GM23338 (cell line): Measurements from ENCODE around the gene DNAJC6. TPM values are rescaled to one million over a fixed set of nuclear protein-coding genes. Genes with fewer than 3 reads are reported as not detected.

Experiments
- ATAC-seq: fragments of 200-7000 bp; cut with Tn5 transposase; 3 replicates; pipeline ENCODE4 v1.9.1; 2020
- DNase-seq: peaks from one replicate; pipeline ENCODE4 v3.0.0-alpha.2; 2015; ENCODE audit warnings: low spot score
- H2AFZ ChIP-seq: fragments of 200-600 bp; sonication (generic); 2 replicates; pipeline ENCODE4 v1.8.0; 2016; ENCODE audit warnings: antibody characterized with exemption, mild to moderate bottlenecking, moderate library complexity
- H3F3A ChIP-seq: fragments of 200-600 bp; sonication (generic); replicated peaks from 2 replicates; pipeline ENCODE4 v1.8.0; 2017; ENCODE audit warnings: antibody characterized with exemption, mixed run types, low read depth
- H3K27ac ChIP-seq: fragments of 200-600 bp; sonication (generic); 2 replicates; pipeline ENCODE4 v1.6.1; 2016; ENCODE audit warnings: low read depth
- H3K27me3 ChIP-seq: fragments of 200-600 bp; sonication (generic); 2 replicates; pipeline ENCODE4 v1.8.0; 2016; ENCODE audit warnings: mild to moderate bottlenecking, mixed run types, moderate library complexity; ENCODE audit not compliant: insufficient read depth
- H3K36me3 ChIP-seq: fragments of 200-600 bp; sonication (generic); 2 replicates; pipeline ENCODE4 v1.8.0; 2016; ENCODE audit warnings: mild to moderate bottlenecking; ENCODE audit not compliant: insufficient read depth
- H3K4me1 ChIP-seq: fragments of 200-600 bp; sonication (generic); 2 replicates; pipeline ENCODE4 v1.8.0; 2016; ENCODE audit warnings: mild to moderate bottlenecking, moderate library complexity; ENCODE audit not compliant: insufficient read depth
- H3K4me2 ChIP-seq: fragments of 200-600 bp; sonication (generic); 2 replicates; pipeline ENCODE4 v1.7.1; 2017; ENCODE audit warnings: mixed run types
- H3K4me3 ChIP-seq: fragments of 200-600 bp; sonication (generic); 2 replicates; pipeline ENCODE4 v1.6.1; 2016; ENCODE audit warnings: mixed run types
- H3K79me2 ChIP-seq: fragments of 200-600 bp; sonication (generic); replicated peaks from 2 replicates; pipeline ENCODE4 v1.8.0; 2017; ENCODE audit warnings: mild to moderate bottlenecking; ENCODE audit not compliant: insufficient read depth
- H3K9me2 ChIP-seq: fragments of 200-600 bp; sonication (generic); 2 replicates; pipeline ENCODE4 v1.8.0; 2017; ENCODE audit not compliant: insufficient read depth
- H4K20me1 ChIP-seq: fragments of 200-600 bp; sonication (generic); replicated peaks from 2 replicates; pipeline ENCODE4 v1.8.0; 2017; ENCODE audit warnings: mild to moderate bottlenecking; ENCODE audit not compliant: insufficient read depth
- H3K27ac Mint-ChIP-seq: 2 replicates; pipeline ENCODE4 v1.8.0; 2020; ENCODE audit warnings: inconsistent platforms, mild to moderate bottlenecking, moderate library complexity, mixed read lengths
- H3K27me3 Mint-ChIP-seq: 3 replicates; pipeline ENCODE4 v1.8.0; 2022; ENCODE audit warnings: low read depth, mild to moderate bottlenecking, moderate library complexity, mixed read lengths, inconsistent platforms; ENCODE audit not compliant: insufficient read depth, poor library complexity
- H3K36me3 Mint-ChIP-seq: 3 replicates; pipeline ENCODE4 v1.8.0; 2021; ENCODE audit warnings: low read depth, mild to moderate bottlenecking, inconsistent platforms, moderate library complexity, mixed read lengths
- H3K4me1 Mint-ChIP-seq: 3 replicates; pipeline ENCODE4 v1.8.0; 2020; ENCODE audit warnings: mild to moderate bottlenecking, inconsistent platforms, mixed read lengths
- H3K4me3 Mint-ChIP-seq: 3 replicates; pipeline ENCODE4 v1.8.0; 2021; ENCODE audit warnings: moderate library complexity, mild to moderate bottlenecking, inconsistent platforms, mixed read lengths
- H3K9me3 Mint-ChIP-seq: 3 replicates; pipeline ENCODE4 v1.8.0; 2020; ENCODE audit warnings: moderate library complexity, mild to moderate bottlenecking, inconsistent platforms, mixed read lengths
- CREB1 ChIP-seq: fragments of 250-450 bp; sonication (Bioruptor Pico); IDR thresholded peaks from 2 replicates; pipeline ENCODE4 v1.5.0; 2020; ENCODE audit warnings: low read depth, mild to moderate bottlenecking, moderate library complexity
- ETS1 ChIP-seq: IDR thresholded peaks from 2 replicates; pipeline ENCODE4 v1.6.1; 2016; ENCODE audit warnings: antibody characterized with exemption
- EZH2 ChIP-seq: fragments of 200-600 bp; sonication (generic); IDR thresholded peaks from one replicate; pipeline ENCODE4 v1.8.0; 2017; ENCODE audit warnings: antibody characterized with exemption, mild to moderate bottlenecking, low read depth; ENCODE audit not compliant: unreplicated experiment
- EZH2phosphoT487 ChIP-seq: fragments of 200-600 bp; sonication (generic); IDR thresholded peaks from one replicate; pipeline ENCODE4 v1.8.1; 2018; ENCODE audit warnings: antibody characterized with exemption; ENCODE audit not compliant: unreplicated experiment
- JUNB ChIP-seq: IDR thresholded peaks from one replicate; pipeline ENCODE4 v1.6.1; 2016; ENCODE audit warnings: antibody characterized with exemption; ENCODE audit not compliant: unreplicated experiment
- NANOG ChIP-seq: IDR thresholded peaks from 2 replicates; pipeline ENCODE4 v1.6.1; 2016; ENCODE audit warnings: antibody characterized with exemption, borderline replicate concordance
- POLR2AphosphoS5 ChIP-seq: IDR thresholded peaks from 2 replicates; pipeline ENCODE4 v1.6.1; 2016; ENCODE audit warnings: antibody characterized with exemption, low read depth
- REST ChIP-seq: IDR thresholded peaks from one replicate; pipeline ENCODE4 v1.6.1; 2018; ENCODE audit warnings: antibody characterized with exemption; ENCODE audit not compliant: unreplicated experiment
- STAT1 ChIP-seq: IDR thresholded peaks from one replicate; pipeline ENCODE4 v1.6.1; 2016; ENCODE audit warnings: antibody characterized with exemption; ENCODE audit not compliant: unreplicated experiment
- ZNF114 ChIP-seq: fragments of 250-450 bp; sonication (Bioruptor Pico); IDR thresholded peaks from 2 replicates; pipeline ENCODE4 v1.5.0; 2020; ENCODE audit warnings: mild to moderate bottlenecking, moderate library complexity
- ZNF331 ChIP-seq: fragments of 250-450 bp; sonication (Bioruptor Pico); IDR thresholded peaks from 2 replicates; pipeline ENCODE4 v1.5.0; 2020; ENCODE audit warnings: low read depth, mild to moderate bottlenecking, moderate library complexity
- polyA plus RNA-seq: library from polyadenylated mRNA; unstranded; fragments of >200 nt; fragmentation: Nextera tagmentation; extraction: Ambion mirVana; gene quantifications from 2 replicates; pipeline ENCODE4 v1.2.1, GENCODE V29; 2016
- total RNA-seq: library from RNA; depleted of rRNA; stranded (reverse); fragments of >200 nt; shearing (Covaris generic); gene quantifications from 2 replicates; pipeline ENCODE4 v1.2.3, GENCODE V29; 2014
- TF ChIP-seq, protein P1 (sequence below): fragments of 250-450 bp; sonication (Bioruptor Pico); IDR thresholded peaks from 2 replicates; pipeline ENCODE4 v1.5.0; 2020; ENCODE audit warnings: mild to moderate bottlenecking, moderate library complexity
- TF ChIP-seq, protein P2 (sequence below), 2 experiments: fragments of 200-600 bp in 1 of 2; sonication (generic) in 1 of 2; conservative IDR thresholded peaks; 2 replicates each; pipeline versions ENCODE4 v1.5.1 to v1.6.1; 2016 to 2017; ENCODE audit warnings: antibody characterized with exemption in 2 of 2, low read depth in 2 of 2, mild to moderate bottlenecking in 2 of 2, moderate library complexity in 1 of 2

DNAJC6 gene
- total and polyA plus RNA-seq, 2 experiments from 2014 or later, result 2.4 to 7.4 TPM

GRCh38 chr1:65360648-65361047 is 51.3 kb downstream of the DNAJC6 start:
- TF ChIP-seq EZH2 (no peak), NANOG (no peak), REST (no peak), ZNF331 (CRISPR knock-in tag) (no peak), ETS1 (no peak), CREB1 (CRISPR knock-in tag) (no peak), JUNB (no peak), STAT1 (no peak), POLR2AphosphoS5 (no peak), ZNF114 (CRISPR knock-in tag) (no peak), EZH2phosphoT487 (no peak)
- TF ChIP-seq, protein P1, sequence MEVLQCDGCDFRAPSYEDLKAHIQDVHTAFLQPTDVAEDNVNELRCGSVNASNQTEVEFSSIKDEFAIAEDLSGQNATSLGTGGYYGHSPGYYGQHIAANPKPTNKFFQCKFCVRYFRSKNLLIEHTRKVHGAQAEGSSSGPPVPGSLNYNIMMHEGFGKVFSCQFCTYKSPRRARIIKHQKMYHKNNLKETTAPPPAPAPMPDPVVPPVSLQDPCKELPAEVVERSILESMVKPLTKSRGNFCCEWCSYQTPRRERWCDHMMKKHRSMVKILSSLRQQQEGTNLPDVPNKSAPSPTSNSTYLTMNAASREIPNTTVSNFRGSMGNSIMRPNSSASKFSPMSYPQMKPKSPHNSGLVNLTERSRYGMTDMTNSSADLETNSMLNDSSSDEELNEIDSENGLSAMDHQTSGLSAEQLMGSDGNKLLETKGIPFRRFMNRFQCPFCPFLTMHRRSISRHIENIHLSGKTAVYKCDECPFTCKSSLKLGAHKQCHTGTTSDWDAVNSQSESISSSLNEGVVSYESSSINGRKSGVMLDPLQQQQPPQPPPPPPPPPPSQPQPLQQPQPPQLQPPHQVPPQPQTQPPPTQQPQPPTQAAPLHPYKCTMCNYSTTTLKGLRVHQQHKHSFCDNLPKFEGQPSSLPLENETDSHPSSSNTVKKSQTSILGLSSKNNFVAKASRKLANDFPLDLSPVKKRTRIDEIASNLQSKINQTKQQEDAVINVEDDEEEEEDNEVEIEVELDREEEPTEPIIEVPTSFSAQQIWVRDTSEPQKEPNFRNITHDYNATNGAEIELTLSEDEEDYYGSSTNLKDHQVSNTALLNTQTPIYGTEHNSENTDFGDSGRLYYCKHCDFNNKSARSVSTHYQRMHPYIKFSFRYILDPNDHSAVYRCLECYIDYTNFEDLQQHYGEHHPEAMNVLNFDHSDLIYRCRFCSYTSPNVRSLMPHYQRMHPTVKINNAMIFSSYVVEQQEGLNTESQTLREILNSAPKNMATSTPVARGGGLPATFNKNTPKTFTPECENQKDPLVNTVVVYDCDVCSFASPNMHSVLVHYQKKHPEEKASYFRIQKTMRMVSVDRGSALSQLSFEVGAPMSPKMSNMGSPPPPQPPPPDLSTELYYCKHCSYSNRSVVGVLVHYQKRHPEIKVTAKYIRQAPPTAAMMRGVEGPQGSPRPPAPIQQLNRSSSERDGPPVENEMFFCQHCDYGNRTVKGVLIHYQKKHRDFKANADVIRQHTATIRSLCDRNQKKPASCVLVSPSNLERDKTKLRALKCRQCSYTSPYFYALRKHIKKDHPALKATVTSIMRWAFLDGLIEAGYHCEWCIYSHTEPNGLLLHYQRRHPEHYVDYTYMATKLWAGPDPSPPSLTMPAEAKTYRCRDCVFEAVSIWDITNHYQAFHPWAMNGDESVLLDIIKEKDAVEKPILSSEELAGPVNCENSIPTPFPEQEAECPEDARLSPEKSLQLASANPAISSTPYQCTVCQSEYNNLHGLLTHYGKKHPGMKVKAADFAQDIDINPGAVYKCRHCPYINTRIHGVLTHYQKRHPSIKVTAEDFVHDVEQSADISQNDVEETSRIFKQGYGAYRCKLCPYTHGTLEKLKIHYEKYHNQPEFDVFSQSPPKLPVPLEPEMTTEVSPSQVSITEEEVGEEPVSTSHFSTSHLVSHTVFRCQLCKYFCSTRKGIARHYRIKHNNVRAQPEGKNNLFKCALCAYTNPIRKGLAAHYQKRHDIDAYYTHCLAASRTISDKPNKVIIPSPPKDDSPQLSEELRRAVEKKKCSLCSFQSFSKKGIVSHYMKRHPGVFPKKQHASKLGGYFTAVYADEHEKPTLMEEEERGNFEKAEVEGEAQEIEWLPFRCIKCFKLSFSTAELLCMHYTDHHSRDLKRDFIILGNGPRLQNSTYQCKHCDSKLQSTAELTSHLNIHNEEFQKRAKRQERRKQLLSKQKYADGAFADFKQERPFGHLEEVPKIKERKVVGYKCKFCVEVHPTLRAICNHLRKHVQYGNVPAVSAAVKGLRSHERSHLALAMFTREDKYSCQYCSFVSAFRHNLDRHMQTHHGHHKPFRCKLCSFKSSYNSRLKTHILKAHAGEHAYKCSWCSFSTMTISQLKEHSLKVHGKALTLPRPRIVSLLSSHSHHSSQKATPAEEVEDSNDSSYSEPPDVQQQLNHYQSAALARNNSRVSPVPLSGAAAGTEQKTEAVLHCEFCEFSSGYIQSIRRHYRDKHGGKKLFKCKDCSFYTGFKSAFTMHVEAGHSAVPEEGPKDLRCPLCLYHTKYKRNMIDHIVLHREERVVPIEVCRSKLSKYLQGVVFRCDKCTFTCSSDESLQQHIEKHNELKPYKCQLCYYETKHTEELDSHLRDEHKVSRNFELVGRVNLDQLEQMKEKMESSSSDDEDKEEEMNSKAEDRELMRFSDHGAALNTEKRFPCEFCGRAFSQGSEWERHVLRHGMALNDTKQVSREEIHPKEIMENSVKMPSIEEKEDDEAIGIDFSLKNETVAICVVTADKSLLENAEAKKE, result no peak
- TF ChIP-seq, protein P2, sequence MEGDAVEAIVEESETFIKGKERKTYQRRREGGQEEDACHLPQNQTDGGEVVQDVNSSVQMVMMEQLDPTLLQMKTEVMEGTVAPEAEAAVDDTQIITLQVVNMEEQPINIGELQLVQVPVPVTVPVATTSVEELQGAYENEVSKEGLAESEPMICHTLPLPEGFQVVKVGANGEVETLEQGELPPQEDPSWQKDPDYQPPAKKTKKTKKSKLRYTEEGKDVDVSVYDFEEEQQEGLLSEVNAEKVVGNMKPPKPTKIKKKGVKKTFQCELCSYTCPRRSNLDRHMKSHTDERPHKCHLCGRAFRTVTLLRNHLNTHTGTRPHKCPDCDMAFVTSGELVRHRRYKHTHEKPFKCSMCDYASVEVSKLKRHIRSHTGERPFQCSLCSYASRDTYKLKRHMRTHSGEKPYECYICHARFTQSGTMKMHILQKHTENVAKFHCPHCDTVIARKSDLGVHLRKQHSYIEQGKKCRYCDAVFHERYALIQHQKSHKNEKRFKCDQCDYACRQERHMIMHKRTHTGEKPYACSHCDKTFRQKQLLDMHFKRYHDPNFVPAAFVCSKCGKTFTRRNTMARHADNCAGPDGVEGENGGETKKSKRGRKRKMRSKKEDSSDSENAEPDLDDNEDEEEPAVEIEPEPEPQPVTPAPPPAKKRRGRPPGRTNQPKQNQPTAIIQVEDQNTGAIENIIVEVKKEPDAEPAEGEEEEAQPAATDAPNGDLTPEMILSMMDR (conservative IDR thresholded peaks at IDR 0.05; ENCODE audit: low read depth in 2 of 2), result no peak
- H3K4me3 ChIP-seq, result no peak overlapping the region
- no peaks in the 10 kb centered on the region for H3K9me2 ChIP-seq
- no peak overlapping the region for H3K4me2 ChIP-seq
- ATAC-seq (no peak), DNase-seq (no peak)
- no peak overlapping the region for H2AFZ ChIP-seq
- Mint-ChIP-seq H3K27ac (no peak overlapping the region), H3K27me3 (peaks cover 1% of the 10 kb centered on the region), H3K4me1 (peaks cover 13% of the 10 kb centered on the region), H3K36me3 (no peaks in the 10 kb centered on the region), H3K4me3 (no peak overlapping the region), H3K9me3 (no peaks in the 10 kb centered on the region)
- no peaks in the 10 kb centered on the region for H3K27me3 ChIP-seq
- no peaks in the 10 kb centered on the region for H4K20me1 ChIP-seq
- no peaks in the 10 kb centered on the region for H3F3A ChIP-seq
- H3K27ac ChIP-seq, result no peak overlapping the region
- no peaks in the 10 kb centered on the region for H3K79me2 ChIP-seq
- no peaks in the 10 kb centered on the region for H3K36me3 ChIP-seq
- H3K4me1 ChIP-seq, result peaks cover 6% of the 10 kb centered on the region; the same call in 1 of the 2 replicates
